ENCODE results near the gene TMEM151A. TPM values are rescaled to one million over a fixed set of nuclear protein-coding genes. Genes with fewer than 3 reads are reported as not detected.

Gene TMEM151A
- total and polyA plus RNA-seq, 4 donors = 0.05 to 0.13 TPM; not detected in 2

GRCh38 chr11:66331542-66332370, 40.1 kb downstream of the TMEM151A start:
- no peaks in the 10 kb centered on the region for H3K36me3 ChIP-seq (ENCODE audit: control insufficient read depth in 4 of 4, insufficient read depth in 3 of 4, low read depth in 1 of 4, low read length in 3 of 4)
- no peak overlapping the region for H3K4me3 ChIP-seq (ENCODE audit: low read depth in 1 of 3, low read length in 3 of 3)
- no peak overlapping the region for H3K27ac ChIP-seq (ENCODE audit: low read depth in 1 of 2, low read length in 2 of 2)
- peaks cover 4 to 25% (median 12%) of the 10 kb centered on the region in 4 donors for H3K4me1 ChIP-seq (ENCODE audit: control insufficient read depth in 4 of 4, insufficient read depth in 4 of 4, low read length in 3 of 4)
- no peaks in the 10 kb centered on the region for H3K9me3 ChIP-seq (ENCODE audit: control insufficient read depth in 4 of 4, low read length in 3 of 4)
- 93% methylated on average over 12 of the region's 12 CpGs for WGBS
- TF ChIP-seq NR2F2 (IDR thresholded peaks at IDR 0.05) (no peak), EGR1 (IDR thresholded peaks at IDR 0.05; ENCODE audit: low read depth in 2 of 2) (no peak), CTCF (IDR thresholded peaks at IDR 0.05; ENCODE audit: low read depth, low read length, missing input control) (no peak), JUND (IDR thresholded peaks at IDR 0.05) (no peak), SP1 (IDR thresholded peaks at IDR 0.05) (no peak), RAD21 (IDR thresholded peaks at IDR 0.05) (no peak), FOXA2 (IDR thresholded peaks at IDR 0.05) (no peak)
- DNase-seq (ENCODE audit: low spot score) = no peak
- no peak overlapping the region for H3K9ac ChIP-seq (ENCODE audit: low read depth in 1 of 2, low read length in 2 of 2)
- H3K27me3 ChIP-seq (ENCODE audit: control insufficient read depth in 4 of 4, insufficient read depth in 4 of 4, low read length in 3 of 4) = no peaks in the 10 kb centered on the region

- TF ChIP-seq, protein P1, sequence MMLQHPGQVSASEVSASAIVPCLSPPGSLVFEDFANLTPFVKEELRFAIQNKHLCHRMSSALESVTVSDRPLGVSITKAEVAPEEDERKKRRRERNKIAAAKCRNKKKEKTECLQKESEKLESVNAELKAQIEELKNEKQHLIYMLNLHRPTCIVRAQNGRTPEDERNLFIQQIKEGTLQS (IDR thresholded peaks at IDR 0.05) = no peak
- no peak for TF ChIP-seq CTCF (IDR thresholded peaks at IDR 0.05; ENCODE audit: low read depth, low read length, missing input control)
- Histone ChIP-seq H3K4me1 (ENCODE audit: control insufficient read depth in 4 of 4, insufficient read depth in 4 of 4, low read length in 3 of 4) (peaks cover 7 to 23% (median 13%) of the 10 kb centered on the region in 4 donors), H3K27me3 (ENCODE audit: control insufficient read depth in 4 of 4, insufficient read depth in 4 of 4, low read length in 3 of 4) (no peaks in the 10 kb centered on the region), H3K4me3 (ENCODE audit: low read depth in 1 of 3, low read length in 3 of 3) (no peak overlapping the region), H3K9ac (ENCODE audit: low read depth in 1 of 2, low read length in 2 of 2) (no peak overlapping the region), H3K36me3 (ENCODE audit: control insufficient read depth in 4 of 4, insufficient read depth in 3 of 4, low read depth in 1 of 4, low read length in 3 of 4) (peaks cover 0 to 2% (median under 1%) of the 10 kb centered on the region in 4 donors), H3K9me3 (ENCODE audit: control insufficient read depth in 4 of 4, low read length in 3 of 4) (no peaks in the 10 kb centered on the region), H3K27ac (ENCODE audit: low read depth in 1 of 2, low read length in 2 of 2) (no peak overlapping the region)
- 82% methylated on average over 18 of the region's 18 CpGs for WGBS
- DNase-seq (ENCODE audit: low spot score) = no peak
These were observed 40.9 kb downstream of the TMEM151A start for GRCh38 chr11:66332371-66333219.

DNA sequence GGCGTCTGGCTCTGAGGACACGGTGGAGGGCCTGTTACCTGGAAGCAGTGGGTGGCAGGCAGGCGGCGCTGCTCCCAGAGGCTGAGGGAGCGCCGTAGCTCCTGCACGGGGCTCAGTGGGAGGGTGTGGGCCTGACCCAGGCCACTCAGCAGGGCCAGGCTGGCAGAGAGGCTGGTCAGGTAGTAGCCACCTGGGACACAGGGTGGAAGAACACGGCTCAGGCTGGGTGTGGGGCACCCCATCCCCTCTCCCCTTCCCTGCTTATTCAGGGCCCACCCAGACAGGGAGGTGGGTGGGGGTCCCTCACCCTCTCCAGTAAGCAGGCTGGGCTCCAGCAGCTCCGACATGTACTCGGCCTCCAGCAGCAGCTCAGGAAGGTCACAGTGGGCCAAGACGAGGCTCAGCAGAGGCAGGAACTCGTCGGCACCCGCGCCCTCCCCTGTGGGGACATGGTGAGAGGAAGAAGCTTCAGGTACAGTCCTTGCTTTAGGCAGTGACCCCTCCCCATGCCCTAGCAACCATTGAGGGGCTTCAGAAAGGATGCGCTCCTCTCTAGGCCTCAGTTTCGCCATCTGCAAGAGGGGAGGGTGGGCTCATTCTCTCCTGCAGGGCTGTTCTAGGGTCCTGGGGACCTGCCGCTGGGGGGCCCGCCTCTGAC, 41.7 kb downstream of the TMEM151A start:
- Histone ChIP-seq H3K27ac (ENCODE audit: low read depth in 1 of 2, low read length in 2 of 2) (no peak overlapping the region), H3K9ac (ENCODE audit: low read depth in 1 of 2, low read length in 2 of 2) (no peak overlapping the region), H3K4me1 (ENCODE audit: control insufficient read depth in 4 of 4, insufficient read depth in 4 of 4, low read length in 3 of 4) (peaks cover 4 to 20% (median 12%) of the 10 kb centered on the region in 4 donors), H3K27me3 (ENCODE audit: control insufficient read depth in 4 of 4, insufficient read depth in 4 of 4, low read length in 3 of 4) (no peaks in the 10 kb centered on the region), H3K36me3 (ENCODE audit: control insufficient read depth in 4 of 4, insufficient read depth in 3 of 4, low read depth in 1 of 4, low read length in 3 of 4) (peaks cover 0 to 6% (median 1%) of the 10 kb centered on the region in 4 donors), H3K4me3 (ENCODE audit: low read depth in 1 of 3, low read length in 3 of 3) (no peak overlapping the region), H3K9me3 (ENCODE audit: control insufficient read depth in 4 of 4, low read length in 3 of 4) (no peaks in the 10 kb centered on the region)
- TF ChIP-seq ZBTB33 (IDR thresholded peaks at IDR 0.05) (no peak), JUND (IDR thresholded peaks at IDR 0.05) (no peak)
- 92% methylated on average over 19 of the region's 19 CpGs for WGBS
- no peak for DNase-seq (ENCODE audit: low spot score)

All from liver (tissue), 9 donors.